ENCODE data around the gene EPHA8.

Gene EPHA8
- 0.09 to 0.15 reads per million in 2 donors for total RNA-seq

DNA sequence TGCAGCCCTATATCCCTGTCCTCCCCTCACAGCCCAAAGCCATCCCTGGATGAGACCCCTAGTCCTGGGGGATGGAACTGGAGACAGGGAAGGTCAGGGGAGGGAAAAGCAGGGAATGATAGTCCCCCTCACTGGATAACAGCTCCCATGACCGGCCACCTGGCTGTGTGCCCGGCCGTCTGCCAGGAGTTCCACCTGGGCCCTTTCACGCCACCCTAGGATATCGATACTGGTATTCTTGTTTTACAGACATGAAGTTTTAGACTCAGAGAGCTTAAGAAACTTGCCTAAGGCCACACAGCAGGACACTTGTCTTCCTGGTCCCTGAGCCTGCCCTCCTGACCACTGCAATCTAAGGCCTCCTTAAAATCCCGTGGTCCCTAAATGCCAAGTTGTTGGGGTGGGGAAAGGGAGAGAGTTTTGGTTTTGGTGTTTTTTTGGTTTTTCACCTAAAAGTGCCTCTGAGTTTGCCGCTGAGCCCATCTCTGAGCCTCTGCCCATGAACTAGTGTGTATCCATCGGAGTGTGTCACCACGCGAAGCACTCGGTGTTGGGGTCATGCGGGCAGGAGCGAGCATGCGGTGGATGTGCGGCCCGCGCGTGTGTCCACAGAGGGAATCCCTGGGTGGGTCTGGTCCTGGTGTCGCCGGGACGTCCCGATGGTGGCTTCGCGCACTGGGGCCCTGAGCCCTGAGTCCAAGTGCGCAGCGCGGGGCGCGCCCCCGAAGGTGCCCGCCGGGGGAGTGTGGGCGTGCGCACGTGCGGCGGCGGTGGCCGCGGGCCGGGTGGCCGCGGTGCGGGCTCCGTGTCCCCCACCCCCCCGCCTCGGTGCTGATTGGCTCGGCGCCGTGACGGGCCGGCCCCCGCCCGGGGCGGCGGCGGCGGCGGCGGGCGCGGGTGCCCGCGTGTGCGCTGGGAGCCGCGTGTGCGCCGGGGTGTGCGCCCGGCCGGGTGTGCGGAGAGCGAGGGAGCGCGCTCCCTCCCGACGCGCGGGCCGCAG is at the start of gene EPHA8:
Gene EPHA8 (plus strand): TSS at position 906 of the 1,000 bp plus-strand sequence. CDS start 147 bp downstream, outside the sequence.
- DNase-seq, result no peak

GRCh38 chr1:22516906-22517571 is 46.2 kb upstream of the EPHA8 start:
- DNase-seq, result no peak

DNA sequence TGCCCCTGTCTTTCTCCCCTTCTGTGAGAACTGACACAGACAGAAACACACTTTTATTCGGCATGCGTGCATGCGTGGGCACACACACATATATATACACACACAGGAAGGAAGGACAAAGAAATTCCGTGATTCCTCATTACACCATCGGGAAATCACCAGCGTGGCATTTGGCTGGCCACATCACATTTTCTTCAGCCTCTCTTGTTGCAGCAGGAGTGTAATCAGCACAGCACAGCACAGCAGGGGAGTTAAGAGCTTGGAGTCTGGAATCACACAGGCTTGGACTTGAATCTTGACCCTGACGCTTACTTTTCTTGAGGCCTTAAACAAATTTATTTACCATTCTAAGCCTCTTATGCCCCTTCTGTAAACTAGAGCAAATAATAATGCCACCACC is 45.3 kb upstream of the EPHA8 start:
- DNase-seq, result no peak

- no peak for DNase-seq
Observed at GRCh38 chr1:22518379-22518778, 44.9 kb upstream of the EPHA8 start.

DNA sequence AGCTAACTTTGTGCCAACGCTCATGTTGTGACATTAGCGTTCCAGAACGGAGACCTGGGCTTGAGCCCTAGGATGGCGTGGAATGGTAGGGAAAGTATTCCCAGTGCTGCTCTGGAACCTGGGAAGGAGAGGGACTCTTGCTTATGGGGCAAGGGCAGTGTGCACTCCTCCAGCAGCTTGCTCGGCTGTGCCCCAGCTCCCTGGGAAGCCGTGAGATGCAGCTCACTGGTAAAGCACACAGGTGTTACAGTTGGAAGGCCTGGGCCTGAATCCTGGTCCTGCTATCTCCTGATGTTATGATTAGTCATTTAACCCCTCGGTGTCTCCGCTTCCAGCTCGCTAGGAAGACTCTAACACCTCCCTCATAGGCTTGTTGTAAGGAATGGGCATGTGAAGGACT is 42.4 kb upstream of the EPHA8 start:
- no peak for DNase-seq

GRCh38 chr1:22521692-22522091 is 41.6 kb upstream of the EPHA8 start:
- DNase-seq, result no peak

DNA sequence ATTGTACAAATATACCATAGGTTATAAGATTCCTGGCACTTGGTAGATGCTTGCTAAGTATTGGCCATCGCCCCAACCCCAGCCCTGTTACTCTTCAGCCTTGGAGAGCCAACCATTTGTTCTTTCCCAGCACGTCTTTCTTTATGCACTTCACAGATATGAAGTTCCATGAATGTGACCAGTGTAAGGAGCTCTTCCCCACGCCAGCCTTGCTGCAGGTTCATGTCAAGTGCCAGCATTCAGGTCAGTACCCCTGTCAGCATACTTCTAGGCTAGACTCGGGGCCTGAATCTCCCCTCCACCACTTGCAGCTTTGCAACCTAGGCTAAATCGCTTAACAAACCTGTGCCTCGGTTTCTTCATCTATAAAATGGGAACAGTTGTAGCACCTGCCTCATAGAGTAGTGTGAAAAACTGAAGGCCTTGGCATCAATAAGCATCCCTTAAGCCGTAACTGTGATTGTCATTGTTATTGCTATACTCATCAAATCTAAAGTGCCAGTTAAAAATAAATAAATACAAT is 41.0 kb upstream of the EPHA8 start:
- DNase-seq, result no peak

GRCh38 chr1:22524481-22524880 is 38.8 kb upstream of the EPHA8 start:
- DNase-seq, result no peak

- DNase-seq, result no peak
Observed at GRCh38 chr1:22525211-22525610, 38.1 kb upstream of the EPHA8 start.

DNA sequence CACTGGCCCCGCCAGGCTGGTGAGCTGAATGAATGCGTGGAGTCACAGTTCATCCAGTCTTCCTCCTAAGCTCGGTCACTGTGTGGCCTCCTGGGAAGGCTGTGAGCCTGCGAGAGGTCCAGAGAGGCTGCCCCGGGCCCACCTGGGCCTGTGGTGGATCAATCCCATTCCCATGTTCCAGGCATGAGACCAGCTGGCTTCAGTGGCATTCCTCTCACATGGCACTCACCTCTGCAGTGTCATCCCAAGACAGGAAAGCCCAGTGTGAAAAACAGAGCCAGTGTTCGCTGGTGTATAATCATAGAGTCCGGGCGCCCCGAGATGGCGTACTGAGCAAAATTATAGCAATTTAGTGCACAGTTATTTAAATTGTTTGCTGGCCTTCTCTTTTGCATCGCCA is 37.6 kb upstream of the EPHA8 start:
- no peak for DNase-seq

GRCh38 chr1:22526098-22526497 is 37.2 kb upstream of the EPHA8 start:
- no peak for DNase-seq

DNA sequence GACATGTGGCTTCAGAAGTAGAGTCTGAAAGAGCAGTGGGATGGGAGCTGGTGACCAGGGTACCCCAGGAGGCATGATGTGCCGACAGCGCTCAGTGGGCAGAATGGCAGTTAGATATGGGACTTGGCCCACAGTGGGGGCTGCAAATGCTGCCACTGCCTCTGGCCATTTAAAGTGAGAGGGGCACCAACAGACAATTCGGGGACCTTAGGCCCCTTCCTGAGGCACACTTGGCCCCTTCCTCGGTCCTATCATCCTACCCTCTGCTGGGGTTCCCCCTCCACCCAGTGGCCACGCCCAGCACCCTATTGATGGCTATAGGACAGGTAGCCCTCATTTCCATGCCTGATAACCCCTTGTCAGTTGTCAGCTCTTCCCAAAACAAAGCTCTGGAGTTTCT is 36.6 kb upstream of the EPHA8 start:
- DNase-seq, result no peak

- DNase-seq, result no peak
Observed at GRCh38 chr1:22527122-22527521, 36.2 kb upstream of the EPHA8 start.

GRCh38 chr1:22527555-22528296 is 35.6 kb upstream of the EPHA8 start:
- no peak for DNase-seq

- no peak for DNase-seq
Observed at GRCh38 chr1:22528451-22528850, 34.8 kb upstream of the EPHA8 start.

GRCh38 chr1:22529901-22530621 is 33.2 kb upstream of the EPHA8 start:
- no peak for DNase-seq

- no peak for DNase-seq
Observed at GRCh38 chr1:22530715-22531114, 32.6 kb upstream of the EPHA8 start.

GRCh38 chr1:22531251-22531650 is 32.0 kb upstream of the EPHA8 start:
- no peak for DNase-seq

DNA sequence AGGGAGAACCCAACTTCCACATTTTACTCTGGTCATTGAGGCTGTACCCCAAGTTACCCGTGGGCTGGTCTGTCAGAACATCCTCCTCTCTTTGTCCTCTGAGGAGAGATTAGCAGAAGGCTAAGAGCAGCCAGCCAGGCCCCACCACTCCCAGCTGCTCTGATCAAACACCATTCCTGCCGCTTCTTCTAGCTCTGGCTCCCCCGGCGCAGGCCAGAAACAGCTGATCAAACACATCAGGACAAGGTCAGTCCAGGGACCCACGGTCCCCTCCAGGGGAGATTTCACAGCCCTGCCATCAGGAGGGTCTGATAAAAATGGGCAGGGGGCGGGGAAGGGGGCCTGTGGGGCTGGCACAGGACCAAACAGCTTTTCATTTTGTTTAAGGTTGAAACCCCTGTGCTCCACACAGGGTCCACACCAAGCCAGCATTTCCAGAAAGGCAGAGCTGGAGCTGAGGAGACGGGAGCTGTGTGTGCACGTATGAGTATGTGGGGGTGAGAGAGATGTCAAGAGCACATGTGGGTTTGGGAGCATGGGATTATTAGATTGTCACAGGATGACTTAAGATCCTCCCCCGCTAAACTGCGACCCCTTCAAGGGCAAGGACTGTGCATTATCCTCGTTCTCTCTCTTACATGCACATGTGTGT is 29.9 kb upstream of the EPHA8 start:
- no peak for DNase-seq

GRCh38 chr1:22534951-22535350 is 28.3 kb upstream of the EPHA8 start:
- DNase-seq, result no peak

DNA sequence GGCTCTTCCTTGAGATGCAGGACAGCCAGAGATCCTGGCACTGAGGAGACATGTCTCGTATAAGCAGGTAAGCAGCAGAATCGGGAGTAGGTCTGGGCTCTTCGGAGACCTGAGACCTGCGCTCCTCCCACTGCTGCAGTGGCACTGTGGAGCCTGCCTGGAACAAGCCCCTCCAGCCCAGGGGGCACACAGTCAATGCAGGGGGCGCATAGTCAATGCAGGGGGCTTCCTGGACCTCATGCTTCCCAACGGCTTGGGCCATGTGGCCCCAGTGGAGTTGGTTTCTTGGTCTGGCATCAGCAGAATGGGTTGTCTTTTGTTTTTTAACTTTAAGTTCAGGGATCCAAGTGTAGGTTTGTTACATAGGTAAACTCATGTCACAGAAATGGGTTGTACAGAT is 27.9 kb upstream of the EPHA8 start:
- no peak for DNase-seq

- no peak for DNase-seq
Observed at GRCh38 chr1:22536506-22536905, 26.8 kb upstream of the EPHA8 start.
